H9 (cell line): ENCODE data around the gene MSRB2. TPM values are rescaled to one million over a fixed set of nuclear protein-coding genes. Genes with fewer than 3 reads are reported as not detected.

Experiments used
- DNase-seq: peaks from one replicate; pipeline ENCODE4 v3.0.0-alpha.2; 2017
- H2AFZ ChIP-seq: one replicate; pipeline ENCODE4 v1.6.1; 2013; ENCODE audit warnings: mild to moderate bottlenecking, low read length, control low read depth, moderate library complexity
- H2AK5ac ChIP-seq: 2 replicates; pipeline ENCODE4 v1.6.1; 2013; ENCODE audit warnings: low read length, control low read depth, mixed read lengths; ENCODE audit not compliant: insufficient read length
- H2BK120ac ChIP-seq: one replicate; pipeline ENCODE4 v1.6.1; 2013; ENCODE audit warnings: low read depth, mild to moderate bottlenecking, low read length, control low read depth, inconsistent platforms; ENCODE audit not compliant: poor library complexity, severe bottlenecking
- H2BK12ac ChIP-seq: 2 replicates; pipeline ENCODE4 v1.6.1; 2013; ENCODE audit warnings: low read length, control low read depth, mixed read lengths, low read depth; ENCODE audit not compliant: insufficient read length
- H2BK15ac ChIP-seq: 2 replicates; pipeline ENCODE4 v1.6.1; 2013; ENCODE audit warnings: low read depth, low read length, control low read depth
- H2BK20ac ChIP-seq: one replicate; pipeline ENCODE4 v1.6.1; 2013; ENCODE audit warnings: low read depth, mild to moderate bottlenecking, low read length, control low read depth, inconsistent platforms; ENCODE audit not compliant: poor library complexity, severe bottlenecking
- H2BK5ac ChIP-seq: 2 replicates; pipeline ENCODE4 v1.6.1; 2013; ENCODE audit warnings: low read length, control low read depth, mixed read lengths; ENCODE audit not compliant: insufficient read length
- H3K14ac ChIP-seq: 2 replicates; pipeline ENCODE4 v1.6.1; 2013; ENCODE audit warnings: low read length, control low read depth; ENCODE audit not compliant: insufficient read depth
- H3K18ac ChIP-seq: 2 replicates; pipeline ENCODE4 v1.6.1; 2013; ENCODE audit warnings: low read depth, mild to moderate bottlenecking, mixed read lengths, low read length, control low read depth; ENCODE audit not compliant: insufficient read length
- H3K23ac ChIP-seq: 2 replicates; pipeline ENCODE4 v1.6.1; 2013; ENCODE audit warnings: low read length, control low read depth, mixed read lengths, low read depth; ENCODE audit not compliant: insufficient read length
- H3K23me2 ChIP-seq: 2 replicates; pipeline ENCODE4 v1.6.1; 2013; ENCODE audit warnings: low read depth, mild to moderate bottlenecking, mixed read lengths, low read length, control low read depth; ENCODE audit not compliant: insufficient read length, poor library complexity, severe bottlenecking
- H3K27ac ChIP-seq: 2 replicates; pipeline ENCODE4 v1.5.1; 2013; ENCODE audit warnings: low read length, control low read depth, mixed read lengths, low read depth; ENCODE audit not compliant: insufficient read length
- H3K27me3 ChIP-seq: 2 replicates; pipeline ENCODE4 v1.6.1; 2013; ENCODE audit warnings: low read length, control low read depth, inconsistent platforms; ENCODE audit not compliant: insufficient read depth
- H3K4ac ChIP-seq: 2 replicates; pipeline ENCODE4 v1.6.1; 2013; ENCODE audit warnings: low read depth, mild to moderate bottlenecking, control low read depth, inconsistent platforms, low read length, moderate library complexity
- H3K4me1 ChIP-seq: 2 replicates; pipeline ENCODE4 v1.6.1; 2013; ENCODE audit warnings: low read length, control low read depth, inconsistent platforms; ENCODE audit not compliant: insufficient read depth
- H3K4me2 ChIP-seq: 2 replicates; pipeline ENCODE4 v1.6.1; 2013; ENCODE audit warnings: low read length, control low read depth, mixed read lengths; ENCODE audit not compliant: insufficient read length, insufficient read depth
- H3K56ac ChIP-seq: 2 replicates; pipeline ENCODE4 v1.6.1; 2013; ENCODE audit warnings: low read depth, mild to moderate bottlenecking, mixed read lengths, low read length, control low read depth; ENCODE audit not compliant: insufficient read length
- H3K79me1 ChIP-seq: 2 replicates; pipeline ENCODE4 v1.6.1; 2013; ENCODE audit warnings: low read depth, mild to moderate bottlenecking, moderate library complexity, low read length, control low read depth, inconsistent platforms; ENCODE audit not compliant: insufficient read depth, poor library complexity, severe bottlenecking
- H3K79me2 ChIP-seq: 2 replicates; pipeline ENCODE4 v1.6.1; 2013; ENCODE audit warnings: low read length, control low read depth, inconsistent platforms; ENCODE audit not compliant: insufficient read depth
- H3K9ac ChIP-seq: 2 replicates; pipeline ENCODE4 v1.6.1; 2013; ENCODE audit warnings: low read length, control low read depth, mixed read lengths; ENCODE audit not compliant: insufficient read length; ENCODE audit errors: extremely low read depth
- H3K9me3 ChIP-seq: one replicate; pipeline ENCODE4 v1.6.1; 2013; ENCODE audit warnings: low read depth, low read length, inconsistent platforms; ENCODE audit not compliant: control insufficient read depth
- H3T11ph ChIP-seq: one replicate; pipeline ENCODE4 v1.6.1; 2013; ENCODE audit warnings: mild to moderate bottlenecking, low read length, control low read depth, inconsistent platforms
- H4K20me1 ChIP-seq: one replicate; pipeline ENCODE4 v1.6.1; 2013; ENCODE audit not compliant: control insufficient read depth, insufficient read length, insufficient read depth
- H4K5ac ChIP-seq: 2 replicates; pipeline ENCODE4 v1.6.1; 2013; ENCODE audit warnings: low read depth, mild to moderate bottlenecking, mixed read lengths, low read length, control low read depth; ENCODE audit not compliant: insufficient read length
- H4K8ac ChIP-seq: replicated peaks from 2 replicates; pipeline ENCODE4 v1.6.1; 2013; ENCODE audit warnings: low read length, control low read depth, mixed read lengths, low read depth; ENCODE audit not compliant: insufficient read length
- H4K91ac ChIP-seq: 2 replicates; pipeline ENCODE4 v1.6.1; 2013; ENCODE audit warnings: low read depth, mild to moderate bottlenecking, moderate library complexity, mixed read lengths, low read length, control low read depth; ENCODE audit not compliant: insufficient read length
- H3K27ac Mint-ChIP-seq, 3 experiments: 2 replicates in 2 of 3; 3 replicates in 1 of 3; pipeline ENCODE4 v1.8.0; 2020 to 2021; ENCODE audit warnings: mixed read lengths in 3 of 3, mild to moderate bottlenecking in 1 of 3, moderate library complexity in 1 of 3
- H3K27me3 Mint-ChIP-seq: 2 replicates; pipeline ENCODE4 v1.8.0; 2021; ENCODE audit warnings: low read depth, mild to moderate bottlenecking, moderate library complexity, mixed read lengths
- H3K36me3 Mint-ChIP-seq, 3 experiments: 2 replicates in 2 of 3; 3 replicates in 1 of 3; pipeline ENCODE4 v1.8.0; 2020 to 2021; ENCODE audit warnings: low read depth in 3 of 3, mixed read lengths in 3 of 3; ENCODE audit not compliant: insufficient read depth in 1 of 3
- H3K4me1 Mint-ChIP-seq, 2 experiments: 2 replicates each; pipeline ENCODE4 v1.8.0; 2020; ENCODE audit warnings: mixed read lengths in 2 of 2
- H3K4me3 Mint-ChIP-seq, 2 experiments: 2 replicates in 1 of 2; 3 replicates in 1 of 2; pipeline ENCODE4 v1.8.0; 2020 to 2021; ENCODE audit warnings: mild to moderate bottlenecking in 2 of 2, mixed read lengths in 2 of 2, moderate library complexity in 1 of 2
- H3K9me3 Mint-ChIP-seq, 2 experiments: 2 replicates in 1 of 2; 3 replicates in 1 of 2; pipeline ENCODE4 v1.8.0; 2020; ENCODE audit warnings: mild to moderate bottlenecking in 2 of 2, mixed read lengths in 2 of 2, moderate library complexity in 1 of 2
- WGBS: extraction: QIAGEN DNeasy Blood & Tissue Kit; methylation state at CpG from one replicate; pipeline ENCODE4 v1.1.7; 2013; ENCODE audit warnings: missing lambda C conversion rate, low lambda C conversion rate, mixed read lengths; ENCODE audit not compliant: insufficient read length; ENCODE audit errors: extremely low coverage; 5-methylcytosine and 5-hydroxymethylcytosine counted together
- total RNA-seq: library from RNA; stranded (reverse); gene quantifications from 2 replicates; pipeline ENCODE4 v1.2.1, GENCODE V29; 2021
- TF ChIP-seq, protein P1 (sequence below): fragments of 200-600 bp; sonication (generic); conservative IDR thresholded peaks from 3 replicates; pipeline ENCODE4 v1.8.0; 2021; ENCODE audit warnings: antibody characterized with exemption, mild to moderate bottlenecking

Gene MSRB2
- total RNA-seq, 1 experiment from 2014 or later = 18.0 TPM

DNA sequence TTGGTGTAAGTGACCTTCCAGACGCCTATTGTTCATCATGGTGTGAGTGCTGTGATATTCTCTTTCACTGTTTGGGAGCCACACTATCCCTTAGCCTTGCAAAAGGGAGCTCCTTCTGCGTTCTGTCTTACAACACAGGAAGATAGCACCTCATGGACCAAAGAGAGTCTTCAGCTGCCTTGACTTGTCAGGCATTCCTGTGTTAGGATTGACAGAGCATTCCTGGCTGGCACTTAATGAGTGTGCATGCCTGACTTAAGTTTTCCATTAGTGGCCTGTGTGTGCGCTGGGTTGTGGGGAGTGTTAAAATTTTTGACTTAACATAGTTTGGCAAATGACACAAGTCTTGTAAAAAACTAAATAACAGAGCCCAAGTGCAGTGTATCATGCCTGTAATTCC, 21.9 kb upstream of the MSRB2 start:
- H3K23ac ChIP-seq = no peak overlapping the region
- DNase-seq = no peak
- H3K27ac ChIP-seq = no peak overlapping the region
- H3K9me3 Mint-ChIP-seq = no peaks in the 10 kb centered on the region; a peak in 1 of 5 replicates
- no peak overlapping the region for H2AK5ac ChIP-seq
- H2BK12ac ChIP-seq = no peak overlapping the region
- no peaks in the 10 kb centered on the region for H3K79me2 ChIP-seq
- H2BK5ac ChIP-seq = no peak overlapping the region
- H3K4me1 ChIP-seq = no peaks in the 10 kb centered on the region
- H4K5ac ChIP-seq = no peak overlapping the region
- no peak overlapping the region for H3K4me3 Mint-ChIP-seq
- no peaks in the 10 kb centered on the region for H3K9me3 ChIP-seq
- H3K36me3 Mint-ChIP-seq = no peaks in the 10 kb centered on the region
- H3K56ac ChIP-seq = no peak overlapping the region
- no peak overlapping the region for H2BK20ac ChIP-seq
- WGBS = no CpG with 5 or more reads among the region's 3 CpGs
- H2AFZ ChIP-seq = no peak overlapping the region
- no peaks in the 10 kb centered on the region for H3K79me1 ChIP-seq
- H3K14ac ChIP-seq = no peak overlapping the region
- H3K27me3 ChIP-seq = no peaks in the 10 kb centered on the region
- H3K9ac ChIP-seq = no peak overlapping the region
- no peak overlapping the region for H4K8ac ChIP-seq
- H3K27ac Mint-ChIP-seq = no peak overlapping the region; a peak in 1 of 7 replicates
- no peak overlapping the region for H2BK15ac ChIP-seq
- H4K20me1 ChIP-seq = no peaks in the 10 kb centered on the region
- H3K4me2 ChIP-seq = no peak overlapping the region
- no peak overlapping the region for H4K91ac ChIP-seq
- no peak overlapping the region for H3K4ac ChIP-seq
- TF ChIP-seq, protein P1, sequence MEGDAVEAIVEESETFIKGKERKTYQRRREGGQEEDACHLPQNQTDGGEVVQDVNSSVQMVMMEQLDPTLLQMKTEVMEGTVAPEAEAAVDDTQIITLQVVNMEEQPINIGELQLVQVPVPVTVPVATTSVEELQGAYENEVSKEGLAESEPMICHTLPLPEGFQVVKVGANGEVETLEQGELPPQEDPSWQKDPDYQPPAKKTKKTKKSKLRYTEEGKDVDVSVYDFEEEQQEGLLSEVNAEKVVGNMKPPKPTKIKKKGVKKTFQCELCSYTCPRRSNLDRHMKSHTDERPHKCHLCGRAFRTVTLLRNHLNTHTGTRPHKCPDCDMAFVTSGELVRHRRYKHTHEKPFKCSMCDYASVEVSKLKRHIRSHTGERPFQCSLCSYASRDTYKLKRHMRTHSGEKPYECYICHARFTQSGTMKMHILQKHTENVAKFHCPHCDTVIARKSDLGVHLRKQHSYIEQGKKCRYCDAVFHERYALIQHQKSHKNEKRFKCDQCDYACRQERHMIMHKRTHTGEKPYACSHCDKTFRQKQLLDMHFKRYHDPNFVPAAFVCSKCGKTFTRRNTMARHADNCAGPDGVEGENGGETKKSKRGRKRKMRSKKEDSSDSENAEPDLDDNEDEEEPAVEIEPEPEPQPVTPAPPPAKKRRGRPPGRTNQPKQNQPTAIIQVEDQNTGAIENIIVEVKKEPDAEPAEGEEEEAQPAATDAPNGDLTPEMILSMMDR = no peak
- H3K4me1 Mint-ChIP-seq = no peaks in the 10 kb centered on the region; a peak in 1 of 4 replicates
- no peaks in the 10 kb centered on the region for H3K23me2 ChIP-seq
- no peak overlapping the region for H3T11ph ChIP-seq
- H3K18ac ChIP-seq = no peak overlapping the region
- H3K27me3 Mint-ChIP-seq = no peaks in the 10 kb centered on the region; the same call in 1 of the 2 replicates
- H2BK120ac ChIP-seq = no peak overlapping the region
